GM18507 (cell line): ENCODE measurements around the gene CCDC74B.
"Not testable (repeated sequence)": the region's sequence is repeated elsewhere in the genome, so short reads cannot be mapped to it uniquely, and the experiment has no call there.

Source experiments
- DNase-seq: peaks from one replicate; pipeline ENCODE4 v3.0.0; 2011; ENCODE audit warnings: low read depth; ENCODE audit not compliant: insufficient read length; ENCODE audit errors: extremely low spot score
- FAIRE-seq: peaks from 2 replicates; lab custom pipeline; 2011; peaks lifted over from hg19 to GRCh38; lab: Jason Lieb, UNC

Gene CCDC74B

GRCh38 chr2:130152816-130153595 lies 8.1 kb upstream of the CCDC74B start:
- FAIRE-seq (no peak), DNase-seq (no peak)

- FAIRE-seq = not testable (repeated sequence)
These were observed 7.4 kb upstream of the CCDC74B start for GRCh38 chr2:130152136-130152815.

GRCh38 chr2:130151145-130151512 lies 6.2 kb upstream of the CCDC74B start:
- not testable (repeated sequence) for FAIRE-seq, DNase-seq

More at GRCh38 chr2:130152136-130152815, 7.4 kb upstream of the CCDC74B start:
- not testable (repeated sequence) for DNase-seq

- no peak for FAIRE-seq
- no peak for DNase-seq
These were observed 5.6 kb upstream of the CCDC74B start for GRCh38 chr2:130150181-130151144.

GRCh38 chr2:130148515-130148914 lies 3.6 kb upstream of the CCDC74B start:
- peak; percentile 5 for FAIRE-seq
- DNase-seq = not testable (repeated sequence)

GRCh38 chr2:130143266-130144039 lies 1.5 kb downstream of the CCDC74B start:
- peak; percentile 59 for FAIRE-seq
- DNase-seq = not testable (repeated sequence)

GRCh38 chr2:130142396-130143265 lies 2.3 kb downstream of the CCDC74B start:
- DNase-seq, FAIRE-seq: not testable (repeated sequence)

- FAIRE-seq, DNase-seq: not testable (repeated sequence)
These were observed 3.1 kb downstream of the CCDC74B start for GRCh38 chr2:130141645-130142370.

GRCh38 chr2:130141002-130141401 lies 3.9 kb downstream of the CCDC74B start:
- DNase-seq, FAIRE-seq: not testable (repeated sequence)

- FAIRE-seq = not testable (repeated sequence)
These were observed 4.4 kb downstream of the CCDC74B start for GRCh38 chr2:130140516-130140915.

GRCh38 chr2:130139331-130140280 lies 5.3 kb downstream of the CCDC74B start:
- not testable (repeated sequence) for FAIRE-seq, DNase-seq

More at GRCh38 chr2:130140516-130140915, 4.4 kb downstream of the CCDC74B start:
- DNase-seq = not testable (repeated sequence)

GRCh38 chr2:130138841-130139251 lies 6.1 kb downstream of the CCDC74B start:
- not testable (repeated sequence) for FAIRE-seq, DNase-seq

GRCh38 chr2:130138326-130138725 lies 6.6 kb downstream of the CCDC74B start:
- DNase-seq = not testable (repeated sequence)

GRCh38 chr2:130137118-130137517 lies 7.8 kb downstream of the CCDC74B start:
- not testable (repeated sequence) for FAIRE-seq, DNase-seq

More at GRCh38 chr2:130138326-130138725, 6.6 kb downstream of the CCDC74B start:
- not testable (repeated sequence) for FAIRE-seq

GRCh38 chr2:130136546-130136945 lies 8.4 kb downstream of the CCDC74B start:
- DNase-seq, FAIRE-seq: not testable (repeated sequence)
